K562 treated with DMSO at 1 percent for 4 hours (cell line): ENCODE data around the gene WHRN. TPM values are rescaled to one million over a fixed set of nuclear protein-coding genes. Genes with fewer than 3 reads are reported as not detected.

Source experiments
- total RNA-seq: library from RNA; unstranded; fragments of 300-600 nt; gene quantifications from 2 replicates; pipeline ENCODE4 v1.2.3, GENCODE V29; 2022; ENCODE audit not compliant: insufficient read depth

Gene WHRN
- 10.6 and 21.0 TPM in 2 replicates for total RNA-seq

DNA sequence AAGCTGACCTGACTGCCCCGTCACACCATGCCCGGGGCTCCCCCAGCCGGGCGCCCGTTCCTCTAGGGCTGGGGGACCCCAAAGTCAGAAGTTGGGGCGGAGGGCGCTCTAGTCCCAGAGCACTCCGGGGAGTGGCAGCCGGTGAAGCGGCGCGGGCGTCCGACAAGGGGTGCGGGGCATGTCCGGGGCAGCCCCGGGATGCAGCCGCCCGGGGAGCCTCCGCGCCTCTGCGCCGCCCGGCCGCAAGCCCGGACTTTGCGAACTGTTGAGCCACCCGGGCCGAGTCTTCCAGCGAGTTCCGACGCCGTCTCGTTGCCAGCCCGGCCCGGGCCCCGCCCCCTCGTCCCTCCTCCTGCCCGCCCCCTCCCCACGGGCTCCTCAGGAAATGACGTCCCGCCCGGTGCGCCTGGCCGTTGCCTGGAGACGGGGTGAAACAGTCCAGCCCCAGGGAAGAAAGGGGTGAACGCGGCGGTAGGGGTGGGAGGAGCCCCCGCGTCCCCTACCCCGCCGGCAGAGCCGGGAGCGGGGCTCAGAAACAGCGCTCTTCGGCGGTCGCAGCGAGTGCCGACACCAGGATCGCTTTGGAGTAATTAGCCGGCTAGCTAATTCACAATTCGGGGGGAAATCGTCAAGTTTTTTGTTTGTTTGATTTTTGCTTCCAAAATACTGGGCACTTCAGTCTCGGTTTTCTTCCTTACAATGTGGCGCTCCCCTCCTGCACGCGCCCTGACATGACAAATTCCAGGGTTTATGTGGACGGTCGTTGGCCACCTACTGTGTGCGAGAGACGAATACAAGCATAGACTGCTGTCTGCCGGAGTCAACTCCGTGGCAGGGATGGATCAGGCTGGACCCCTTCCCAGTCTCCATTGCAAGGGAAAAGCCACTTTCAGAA lies at the start of gene WHRN:
WHRN (minus strand) TSS at position 287 of the 895 bp plus-strand sequence. CDS start 672 bp downstream, outside the sequence.

DNA sequence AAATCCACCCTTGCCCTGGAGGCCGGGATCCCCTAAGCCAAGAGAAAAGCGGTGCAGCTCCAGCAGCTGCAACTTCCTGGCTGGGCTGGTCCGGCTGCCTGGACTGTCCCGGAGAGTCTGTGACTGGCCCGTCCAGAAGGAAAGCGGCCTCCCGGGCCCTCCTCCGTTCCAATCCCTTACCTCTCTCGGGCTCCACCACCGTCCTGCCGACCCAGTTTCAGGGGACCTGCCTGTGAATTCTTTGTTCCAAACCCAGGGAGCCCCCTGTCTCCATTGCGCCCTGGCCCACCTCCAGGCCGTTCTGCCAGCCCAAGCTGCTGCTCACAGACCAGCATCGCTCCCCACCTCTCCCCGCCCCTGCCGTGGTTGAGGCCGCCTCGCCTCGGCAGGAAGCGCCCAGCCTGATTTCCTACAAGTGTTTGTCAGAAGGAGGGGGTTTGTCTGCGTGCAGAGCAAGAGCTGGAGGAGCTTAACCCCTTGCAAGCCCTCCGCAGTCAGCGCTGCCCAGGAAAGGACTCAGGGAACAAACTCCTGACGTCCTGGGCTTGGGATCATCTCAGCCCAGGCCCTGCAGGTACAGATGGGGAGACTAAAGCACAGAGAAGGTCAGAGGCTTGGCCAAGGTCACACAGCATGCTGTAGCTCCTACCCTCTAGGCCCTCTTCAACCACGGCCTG lies 117.5 kb downstream of the WHRN start, which contains the start of gene AKNA:
AKNA (minus strand) TSS at position 303 of the 677 bp plus-strand sequence. CDS start 6,649 bp downstream, outside the sequence.

Other genes with a start within 250 kb of the WHRN start
- gene ORM1, start 182.4 kb downstream of the WHRN start, total RNA-seq, result not detected in 2 replicates
- gene ORM2, start 175.6 kb downstream of the WHRN start, total RNA-seq, result not detected in 2 replicates
- 36.6 and 41.5 TPM in 2 replicates for gene AKNA, start 117.5 kb downstream of the WHRN start, total RNA-seq
- 121 and 129 TPM in 2 replicates for gene ATP6V1G1, start 82.3 kb upstream of the WHRN start, total RNA-seq
- gene TMEM268, start 105.8 kb upstream of the WHRN start, total RNA-seq, result 7.3 and 9.4 TPM in 2 replicates
- gene TEX53, start 152.3 kb upstream of the WHRN start, total RNA-seq, result not detected in 2 replicates
- gene TEX48, start 176.7 kb upstream of the WHRN start, total RNA-seq, result not detected in 2 replicates